ENCODE results near the gene IDH3A. TPM values are rescaled to one million over a fixed set of nuclear protein-coding genes. Genes with fewer than 3 reads are reported as not detected.

IDH3A gene
- total RNA-seq, 4 donors from 2014 or later: 149 to 369 (median 166) TPM

- Histone ChIP-seq H3K36me3 (no peaks in the 10 kb centered on the region), H3K4me3 (no peak overlapping the region), H3K9me3 (no peaks in the 10 kb centered on the region), H3K27me3 (no peaks in the 10 kb centered on the region), H3K27ac (no peak overlapping the region), H3K4me1 (no peaks in the 10 kb centered on the region)
- TF ChIP-seq EP300 (IDR thresholded peaks at IDR 0.05; ENCODE audit: low read depth): no peak
- TF ChIP-seq CTCF (IDR thresholded peaks at IDR 0.05): no peak
- no peak for TF ChIP-seq POLR2A (IDR thresholded peaks at IDR 0.05)
- no peak for TF ChIP-seq POLR2AphosphoS5 (IDR thresholded peaks at IDR 0.05)
- WGBS, 2 donors (ENCODE audit: low coverage in 1 of 2): 56 to 79% methylated on average over 7 of the region's 7 CpGs
- intact Hi-C loops (cut with DNase I; ENCODE audit: low total_unique reads): no loop called here
- DNase-seq: no peak
- in situ Hi-C loops (cut with MboI; ENCODE audit: low pct_ligation_motif_present in 1 of 4, low pct_unique_long_range_greater_than_20kb in 1 of 4, low sequenced_read_pairs in 3 of 4): loop anchor here in 3 of 4 donors (5.0 to 10.0 kb wide), 2 partner anchors 83 to 85 kb away; no protein-coding TSS in a partner anchor
These were observed 48.5 kb downstream of the IDH3A start for GRCh38 chr15:78197632-78198031.

DNA sequence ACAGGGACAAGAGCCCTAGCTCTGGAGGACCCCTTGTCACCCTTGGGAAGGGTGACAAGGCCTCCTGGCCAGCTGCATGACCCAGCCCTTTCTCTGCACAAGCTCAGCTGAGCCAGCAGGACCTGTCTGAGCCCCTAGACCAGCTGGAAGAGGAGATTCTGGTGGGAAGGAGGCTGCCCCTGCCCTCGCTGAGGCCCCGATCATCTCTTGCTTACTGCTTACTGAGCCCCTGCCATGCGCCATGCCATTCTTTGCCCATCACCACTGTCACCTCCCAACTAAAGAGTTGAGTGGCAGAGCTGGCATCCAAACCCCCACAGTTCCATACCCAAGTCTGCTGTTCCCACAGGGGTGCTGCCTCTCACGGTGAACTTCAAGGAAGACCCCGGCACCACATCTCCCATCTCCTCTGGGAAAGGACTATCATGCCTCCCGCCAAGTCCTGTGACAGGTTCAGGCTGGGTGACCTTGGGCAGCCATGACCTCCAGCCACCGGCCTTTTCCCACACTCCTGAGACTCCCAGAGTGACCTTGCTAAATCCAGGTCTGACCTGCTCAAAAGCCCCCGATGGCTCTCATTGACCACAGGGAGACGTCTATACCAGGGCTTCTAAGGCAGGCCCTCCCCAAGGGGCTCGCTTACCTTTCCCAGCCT lies 51.2 kb downstream of the IDH3A start:
- 93% methylated on average over 10 of the region's 10 CpGs; no CpG with 5 or more reads in 1 of the 2 donors for WGBS, 2 donors (ENCODE audit: low coverage in 1 of 2)
- intact Hi-C loops (cut with DNase I; ENCODE audit: low total_unique reads): no loop called here
- no peaks in the 10 kb centered on the region for H3K4me1 ChIP-seq
- H3K27me3 ChIP-seq: no peaks in the 10 kb centered on the region
- H3K4me3 ChIP-seq: no peak overlapping the region
- H3K9me3 ChIP-seq: no peaks in the 10 kb centered on the region
- in situ Hi-C loops (cut with MboI; ENCODE audit: low pct_ligation_motif_present in 1 of 4, low pct_unique_long_range_greater_than_20kb in 1 of 4, low sequenced_read_pairs in 3 of 4): no loop called here
- H3K27ac ChIP-seq: no peak overlapping the region
- no peak for TF ChIP-seq CTCF (IDR thresholded peaks at IDR 0.05)
- TF ChIP-seq EP300 (IDR thresholded peaks at IDR 0.05; ENCODE audit: low read depth): no peak
- no peak for TF ChIP-seq POLR2AphosphoS5 (IDR thresholded peaks at IDR 0.05)
- no peak for TF ChIP-seq POLR2A (IDR thresholded peaks at IDR 0.05)
- H3K36me3 ChIP-seq: no peaks in the 10 kb centered on the region
- DNase-seq: no peak

- H3K9me3 ChIP-seq: no peaks in the 10 kb centered on the region
- H3K4me1 ChIP-seq: no peaks in the 10 kb centered on the region
- no peaks in the 10 kb centered on the region for H3K27me3 ChIP-seq
- H3K27ac ChIP-seq: no peak overlapping the region
- H3K36me3 ChIP-seq: no peaks in the 10 kb centered on the region
- intact Hi-C loops (cut with DNase I; ENCODE audit: low total_unique reads) (no loop called here), in situ Hi-C loops (cut with MboI; ENCODE audit: low pct_ligation_motif_present in 1 of 4, low pct_unique_long_range_greater_than_20kb in 1 of 4, low sequenced_read_pairs in 3 of 4) (no loop called here)
- WGBS, 2 donors (ENCODE audit: low coverage in 1 of 2): 89 to 100% methylated on average over 1 to 10 of the region's 10 CpGs
- no peak for TF ChIP-seq POLR2A (IDR thresholded peaks at IDR 0.05)
- TF ChIP-seq EP300 (IDR thresholded peaks at IDR 0.05; ENCODE audit: low read depth): no peak
- TF ChIP-seq POLR2AphosphoS5 (IDR thresholded peaks at IDR 0.05): no peak
- no peak for TF ChIP-seq CTCF (IDR thresholded peaks at IDR 0.05)
- DNase-seq: no peak
- H3K4me3 ChIP-seq: no peak overlapping the region
These were observed 52.4 kb downstream of the IDH3A start for GRCh38 chr15:78201281-78202190.
